ENCODE results near the gene ENTPD8. TPM values are rescaled to one million over a fixed set of nuclear protein-coding genes. Genes with fewer than 3 reads are reported as not detected.
A peak's percentile ranks its signal among the peaks of the same experiment; 100 is the strongest.

Gene ENTPD8
- total and polyA plus RNA-seq, 2 of the 13 experiments (the other 11 are each of a cell fraction or from before 2014, with no cell fraction given) = 0.26 to 0.44 TPM

DNA sequence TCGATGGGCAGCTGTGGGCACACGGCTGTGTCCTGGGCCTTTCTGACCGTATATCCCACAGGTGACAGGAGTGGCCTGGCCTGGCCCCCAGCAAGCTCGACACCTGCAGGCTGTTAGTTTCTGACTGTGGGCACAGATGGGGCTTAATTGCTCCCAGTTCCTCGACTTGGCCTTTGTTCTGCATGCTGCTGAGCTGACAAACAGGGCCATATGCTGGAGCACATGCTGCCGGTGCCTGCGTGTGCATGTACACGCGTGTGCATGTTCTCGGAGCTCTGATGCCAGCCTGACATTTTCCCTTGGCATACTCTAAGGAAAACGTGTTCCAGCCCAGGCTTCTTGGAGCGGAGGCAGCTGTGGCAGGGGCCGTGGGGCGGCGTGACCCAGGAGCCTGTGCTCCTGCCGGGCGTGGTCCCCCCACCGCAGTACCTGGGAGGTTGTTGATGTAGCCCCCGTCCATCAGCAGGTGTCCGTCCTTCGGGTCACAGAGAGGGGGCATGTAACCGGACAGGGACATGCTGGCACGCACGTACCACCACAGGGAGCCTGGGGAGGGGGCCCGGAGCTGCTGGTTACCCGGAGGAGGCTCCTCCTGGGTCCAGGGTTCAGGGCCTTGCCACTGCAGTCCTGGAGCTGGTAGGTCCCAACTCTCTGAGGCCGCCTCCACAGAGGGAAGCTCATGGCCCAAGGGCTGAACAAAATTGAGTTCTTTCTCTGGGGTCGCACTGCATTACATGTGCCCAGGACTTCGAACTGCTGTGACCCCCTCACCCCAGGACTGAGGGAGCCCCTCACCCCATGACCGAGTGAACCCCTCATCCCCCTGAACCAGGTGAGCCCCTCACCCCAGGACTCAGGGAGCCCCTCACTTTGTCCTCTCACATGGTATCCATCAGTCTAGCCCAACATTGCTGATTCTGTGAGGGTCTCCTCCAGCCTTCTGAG lies 22.1 kb upstream of the ENTPD8 start (continued):
- TF ChIP-seq, protein P1, sequence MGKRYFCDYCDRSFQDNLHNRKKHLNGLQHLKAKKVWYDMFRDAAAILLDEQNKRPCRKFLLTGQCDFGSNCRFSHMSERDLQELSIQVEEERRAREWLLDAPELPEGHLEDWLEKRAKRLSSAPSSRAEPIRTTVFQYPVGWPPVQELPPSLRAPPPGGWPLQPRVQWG (CRISPR knock-in tag; IDR thresholded peaks at IDR 0.05; ENCODE audit: borderline replicate concordance, low read depth) = no peak
- TF ChIP-seq SNAPC2 (CRISPR knock-in tag; IDR thresholded peaks at IDR 0.05) (no peak), DPF2 (CRISPR knock-in tag; IDR thresholded peaks at IDR 0.05; ENCODE audit: borderline replicate concordance, low read depth) (peak; percentile 65; the same call in 1 of the 2 replicates), HNRNPLL (IDR thresholded peaks at IDR 0.05; ENCODE audit: low read depth, low read length, poor library complexity, severe bottlenecking) (no peak), ZNF264 (CRISPR knock-in tag; IDR thresholded peaks at IDR 0.05) (peak; percentile 75; the same call in 1 of the 2 replicates), ZNF296 (CRISPR knock-in tag; conservative IDR thresholded peaks at IDR 0.05) (peak; percentile 63; the same call in 1 of the 2 replicates), ZFX (CRISPR knock-in tag; IDR thresholded peaks at IDR 0.05; ENCODE audit: low read depth) (peak; percentile 78), ZNF317 (CRISPR knock-in tag; IDR thresholded peaks at IDR 0.05) (0 out of 2 replicates have a peak, but pooled peaks have one; percentile 53), ZSCAN25 (CRISPR knock-in tag; IDR thresholded peaks at IDR 0.05) (no peak), ZNF841 (CRISPR knock-in tag; IDR thresholded peaks at IDR 0.05; ENCODE audit: borderline replicate concordance) (no peak), ZNF746 (CRISPR knock-in tag; IDR thresholded peaks at IDR 0.05) (peak; percentile 41; the same call in 1 of the 2 replicates), CBX2 (IDR thresholded peaks at IDR 0.05; ENCODE audit: low read depth, low read length) (no peak), CBX2 (CRISPR knock-in tag; IDR thresholded peaks at IDR 0.05; ENCODE audit: low read depth) (0 out of 2 replicates have a peak, but pooled peaks have one; percentile 18), GPN1 (CRISPR knock-in tag; IDR thresholded peaks at IDR 0.05; ENCODE audit: borderline replicate concordance) (no peak), ZNF776 (CRISPR knock-in tag; IDR thresholded peaks at IDR 0.05) (0 out of 2 replicates have a peak, but pooled peaks have one; percentile 58), ZSCAN21 (CRISPR knock-in tag; IDR thresholded peaks at IDR 0.05; ENCODE audit: borderline replicate concordance) (peak; percentile 63; the same call in 1 of the 2 replicates), ZNF614 (CRISPR knock-in tag; IDR thresholded peaks at IDR 0.05; ENCODE audit: borderline replicate concordance) (no peak), TCF7L2 (IDR thresholded peaks at IDR 0.05; ENCODE audit: low read depth, low read length) (no peak), NFYB (CRISPR knock-in tag; IDR thresholded peaks at IDR 0.05) (no peak), PCBP1 (IDR thresholded peaks at IDR 0.05; ENCODE audit: borderline replicate concordance, low read depth, low read length) (0 out of 2 replicates have a peak, but pooled peaks have one; percentile 26), SNAI1 (CRISPR knock-in tag; IDR thresholded peaks at IDR 0.05; ENCODE audit: borderline replicate concordance) (no peak)
- TF ChIP-seq, protein P2, sequence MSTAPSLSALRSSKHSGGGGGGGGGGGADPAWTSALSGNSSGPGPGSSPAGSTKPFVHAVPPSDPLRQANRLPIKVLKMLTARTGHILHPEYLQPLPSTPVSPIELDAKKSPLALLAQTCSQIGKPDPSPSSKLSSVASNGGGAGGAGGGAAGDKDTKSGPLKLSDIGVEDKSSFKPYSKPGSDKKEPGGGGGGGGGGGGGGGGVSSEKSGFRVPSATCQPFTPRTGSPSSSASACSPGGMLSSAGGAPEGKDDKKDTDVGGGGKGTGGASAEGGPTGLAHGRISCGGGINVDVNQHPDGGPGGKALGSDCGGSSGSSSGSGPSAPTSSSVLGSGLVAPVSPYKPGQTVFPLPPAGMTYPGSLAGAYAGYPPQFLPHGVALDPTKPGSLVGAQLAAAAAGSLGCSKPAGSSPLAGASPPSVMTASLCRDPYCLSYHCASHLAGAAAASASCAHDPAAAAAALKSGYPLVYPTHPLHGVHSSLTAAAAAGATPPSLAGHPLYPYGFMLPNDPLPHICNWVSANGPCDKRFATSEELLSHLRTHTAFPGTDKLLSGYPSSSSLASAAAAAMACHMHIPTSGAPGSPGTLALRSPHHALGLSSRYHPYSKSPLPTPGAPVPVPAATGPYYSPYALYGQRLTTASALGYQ (CRISPR knock-in tag; IDR thresholded peaks at IDR 0.05) = no peak
- TF ChIP-seq, protein P3, sequence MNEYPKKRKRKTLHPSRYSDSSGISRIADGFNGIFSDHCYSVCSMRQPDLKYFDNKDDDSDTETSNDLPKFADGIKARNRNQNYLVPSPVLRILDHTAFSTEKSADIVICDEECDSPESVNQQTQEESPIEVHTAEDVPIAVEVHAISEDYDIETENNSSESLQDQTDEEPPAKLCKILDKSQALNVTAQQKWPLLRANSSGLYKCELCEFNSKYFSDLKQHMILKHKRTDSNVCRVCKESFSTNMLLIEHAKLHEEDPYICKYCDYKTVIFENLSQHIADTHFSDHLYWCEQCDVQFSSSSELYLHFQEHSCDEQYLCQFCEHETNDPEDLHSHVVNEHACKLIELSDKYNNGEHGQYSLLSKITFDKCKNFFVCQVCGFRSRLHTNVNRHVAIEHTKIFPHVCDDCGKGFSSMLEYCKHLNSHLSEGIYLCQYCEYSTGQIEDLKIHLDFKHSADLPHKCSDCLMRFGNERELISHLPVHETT (CRISPR knock-in tag; conservative IDR thresholded peaks at IDR 0.05) = no peak
- TF ChIP-seq, protein P4, sequence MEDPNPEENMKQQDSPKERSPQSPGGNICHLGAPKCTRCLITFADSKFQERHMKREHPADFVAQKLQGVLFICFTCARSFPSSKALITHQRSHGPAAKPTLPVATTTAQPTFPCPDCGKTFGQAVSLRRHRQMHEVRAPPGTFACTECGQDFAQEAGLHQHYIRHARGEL (CRISPR knock-in tag; IDR thresholded peaks at IDR 0.05) = no peak
- TF ChIP-seq, protein P5, sequence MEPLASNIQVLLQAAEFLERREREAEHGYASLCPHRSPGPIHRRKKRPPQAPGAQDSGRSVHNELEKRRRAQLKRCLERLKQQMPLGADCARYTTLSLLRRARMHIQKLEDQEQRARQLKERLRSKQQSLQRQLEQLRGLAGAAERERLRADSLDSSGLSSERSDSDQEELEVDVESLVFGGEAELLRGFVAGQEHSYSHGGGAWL (CRISPR knock-in tag; IDR thresholded peaks at IDR 0.05) = 0 out of 2 replicates have a peak, but pooled peaks have one; percentile 28
